Purkinje cell (primary cell): ENCODE data around the gene SPATA31D4. TPM values are rescaled to one million over a fixed set of nuclear protein-coding genes. Genes with fewer than 3 reads are reported as not detected.

ENCODE experiments used
- polyA plus RNA-seq: library from polyadenylated mRNA; unstranded; fragments of >200 nt; fragmentation: Nextera tagmentation; gene quantifications from 2 replicates; pipeline ENCODE4 v1.2.1, GENCODE V29; 2014

The SPATA31D4 gene
- polyA plus RNA-seq = not detected in 2 replicates

DNA sequence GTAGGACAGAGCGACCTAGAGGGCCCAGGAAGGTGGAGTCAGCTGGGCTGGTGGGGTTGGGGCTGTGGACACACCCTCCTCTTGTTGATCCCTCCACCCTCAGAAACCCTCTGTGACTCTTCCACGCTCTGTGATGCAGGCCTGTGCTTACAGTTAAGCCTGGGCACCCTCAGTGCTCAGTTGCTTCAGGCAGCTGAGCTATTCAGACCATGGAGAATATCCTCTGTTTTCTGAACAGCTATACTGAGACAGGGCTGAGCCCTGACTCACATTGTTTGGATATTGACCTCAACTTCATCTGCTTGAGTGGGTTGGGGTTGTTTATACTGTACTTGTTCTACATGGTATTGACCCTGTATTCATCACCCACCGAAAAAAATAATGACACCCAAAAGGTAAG, at the start of gene SPATA31D4:
SPATA31D4 (plus strand) TSS at position 124 of the 400 bp plus-strand sequence; CDS start at position 210, 86 bp downstream.

DNA sequence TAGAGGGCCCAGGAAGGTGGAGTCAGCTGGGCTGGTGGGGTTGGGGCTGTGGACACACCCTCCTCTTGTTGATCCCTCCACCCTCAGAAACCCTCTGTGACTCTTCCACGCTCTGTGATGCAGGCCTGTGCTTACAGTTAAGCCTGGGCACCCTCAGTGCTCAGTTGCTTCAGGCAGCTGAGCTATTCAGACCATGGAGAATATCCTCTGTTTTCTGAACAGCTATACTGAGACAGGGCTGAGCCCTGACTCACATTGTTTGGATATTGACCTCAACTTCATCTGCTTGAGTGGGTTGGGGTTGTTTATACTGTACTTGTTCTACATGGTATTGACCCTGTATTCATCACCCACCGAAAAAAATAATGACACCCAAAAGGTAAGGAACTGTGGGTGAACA, 15.2 kb downstream of the SPATA31D4 start, which contains the start of gene SPATA31D3:
SPATA31D3 (plus strand) TSS at position 108 of the 400 bp plus-strand sequence; CDS start at position 194, 86 bp downstream.

Other genes with a start within 250 kb of the SPATA31D4 start
- gene TLE1, start 238.9 kb upstream of the SPATA31D4 start, polyA plus RNA-seq = 12.0 and 15.4 TPM in 2 replicates
- not detected in 2 replicates for gene SPATA31D3, start 15.1 kb downstream of the SPATA31D4 start, polyA plus RNA-seq
- gene SPATA31D1, start 60.3 kb downstream of the SPATA31D4 start, polyA plus RNA-seq = not detected in 2 replicates